ENCODE results near the gene RABGAP1L.

DNA sequence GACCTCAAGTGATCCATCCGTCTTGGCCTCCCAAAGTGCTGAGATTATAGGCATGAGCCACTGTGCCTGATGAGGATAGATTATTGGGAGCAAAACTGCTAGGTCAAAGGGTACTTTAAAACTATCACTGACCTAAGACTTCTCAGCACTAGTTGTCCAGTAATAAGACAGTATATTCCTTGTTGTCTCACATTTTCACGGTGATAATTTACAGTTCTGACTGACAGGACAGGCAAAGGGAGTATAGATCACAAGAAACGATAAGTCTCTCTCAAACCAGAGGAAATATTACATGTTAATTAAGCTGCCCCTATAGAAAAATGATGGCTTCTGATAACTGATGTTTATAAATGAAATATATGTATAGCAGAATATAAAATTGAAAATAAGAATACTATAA, 860.2 kb downstream of the RABGAP1L start:
- TF ChIP-seq, protein P1, sequence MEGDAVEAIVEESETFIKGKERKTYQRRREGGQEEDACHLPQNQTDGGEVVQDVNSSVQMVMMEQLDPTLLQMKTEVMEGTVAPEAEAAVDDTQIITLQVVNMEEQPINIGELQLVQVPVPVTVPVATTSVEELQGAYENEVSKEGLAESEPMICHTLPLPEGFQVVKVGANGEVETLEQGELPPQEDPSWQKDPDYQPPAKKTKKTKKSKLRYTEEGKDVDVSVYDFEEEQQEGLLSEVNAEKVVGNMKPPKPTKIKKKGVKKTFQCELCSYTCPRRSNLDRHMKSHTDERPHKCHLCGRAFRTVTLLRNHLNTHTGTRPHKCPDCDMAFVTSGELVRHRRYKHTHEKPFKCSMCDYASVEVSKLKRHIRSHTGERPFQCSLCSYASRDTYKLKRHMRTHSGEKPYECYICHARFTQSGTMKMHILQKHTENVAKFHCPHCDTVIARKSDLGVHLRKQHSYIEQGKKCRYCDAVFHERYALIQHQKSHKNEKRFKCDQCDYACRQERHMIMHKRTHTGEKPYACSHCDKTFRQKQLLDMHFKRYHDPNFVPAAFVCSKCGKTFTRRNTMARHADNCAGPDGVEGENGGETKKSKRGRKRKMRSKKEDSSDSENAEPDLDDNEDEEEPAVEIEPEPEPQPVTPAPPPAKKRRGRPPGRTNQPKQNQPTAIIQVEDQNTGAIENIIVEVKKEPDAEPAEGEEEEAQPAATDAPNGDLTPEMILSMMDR (tag by site-specific recombination; IDR thresholded peaks at IDR 0.05), result no peak
- no peak for TF ChIP-seq ZNF174 (tag by site-specific recombination; IDR thresholded peaks at IDR 0.05)

All from HEK293 (cell line).